Endothelial cell of umbilical vein (primary cell): ENCODE measurements around the gene TRPM3. TPM values are rescaled to one million over a fixed set of nuclear protein-coding genes. Genes with fewer than 3 reads are reported as not detected.

Experiments
- BruUV-seq: library from RNA; stranded (reverse); fragments of 400-500 nt; replicated peaks from 2 replicates; lab custom pipeline; 2021; lab: Mats Ljungman, UMichigan
- CTCF ChIA-PET: fragments of 300-600, 350-600 bp; sonication (Branson Sonifier 250); formaldehyde crosslinking; loops from one replicate; lab custom pipeline; 2021; ENCODE audit warnings: antibody characterized with exemption, inconsistent platforms; lab: Charles Lee
- POLR2A ChIA-PET: fragments of 300-600, 350-600 bp; sonication (Branson Sonifier 250); formaldehyde crosslinking; loops from one replicate; lab custom pipeline; 2021; ENCODE audit warnings: antibody characterized with exemption, inconsistent platforms; lab: Charles Lee
- DNase-seq: peaks from one replicate; pipeline ENCODE4 v3.0.0-alpha.2; 2011; ENCODE audit warnings: low read depth, low spot score
- FAIRE-seq: peaks from 2 replicates; lab custom pipeline; 2011; peaks lifted over from hg19 to GRCh38; lab: Jason Lieb, UNC
- H2AFZ ChIP-seq: 2 replicates; pipeline ENCODE4 v1.6.0; 2012; ENCODE audit warnings: low read depth, low read length, control low read depth, inconsistent platforms
- H3K27ac ChIP-seq: 2 replicates; pipeline ENCODE4 v1.5.1; 2011; ENCODE audit warnings: low read depth, mild to moderate bottlenecking, control low read depth, low read length, moderate library complexity; ENCODE audit not compliant: insufficient read depth
- H3K27me3 ChIP-seq, 2 experiments: 2 replicates each; pipeline versions ENCODE4 v1.6.0 to v1.6.1; 2011; ENCODE audit warnings: low read length in 2 of 2, mixed read lengths in 1 of 2; ENCODE audit not compliant: control insufficient read depth in 2 of 2, insufficient read depth in 2 of 2
- H3K36me3 ChIP-seq, 2 experiments: 2 replicates in 1 of 2; 3 replicates in 1 of 2; pipeline ENCODE4 v1.5.1; 2011; ENCODE audit warnings: low read length in 2 of 2, mild to moderate bottlenecking in 1 of 2, moderate library complexity in 1 of 2; ENCODE audit not compliant: control insufficient read depth in 2 of 2, insufficient read depth in 2 of 2; ENCODE audit errors: extremely low read depth in 1 of 2
- H3K4me1 ChIP-seq: 3 replicates; pipeline ENCODE4 v1.5.1; 2011; ENCODE audit warnings: mild to moderate bottlenecking, low read length; ENCODE audit not compliant: control insufficient read depth, insufficient read depth; ENCODE audit errors: extremely low read depth
- H3K4me2 ChIP-seq: 2 replicates; pipeline ENCODE4 v1.6.1; 2011; ENCODE audit warnings: low read length, control low read depth, mixed read lengths; ENCODE audit not compliant: insufficient read depth
- H3K4me3 ChIP-seq, 3 experiments: fragments of 200-600 bp in 1 of 3; sonication (generic), shearing (Covaris generic) in 1 of 3; replicated peaks in 1 of 3; 2 replicates each; pipeline ENCODE4 v1.5.1; 2011 to 2016; ENCODE audit warnings: control low read depth in 3 of 3, low read length in 3 of 3, mild to moderate bottlenecking in 2 of 3, inconsistent platforms in 1 of 3, low read depth in 1 of 3, moderate library complexity in 1 of 3; ENCODE audit not compliant: insufficient read depth in 1 of 3
- H3K79me2 ChIP-seq: 2 replicates; pipeline ENCODE4 v1.6.0; 2012; ENCODE audit warnings: low read length, inconsistent platforms; ENCODE audit not compliant: control insufficient read depth, insufficient read depth
- H3K9ac ChIP-seq: replicated peaks from 2 replicates; pipeline ENCODE3; 2011; ENCODE audit warnings: low read length, control low read depth; ENCODE audit not compliant: insufficient read depth; ENCODE audit errors: extremely low read depth
- H3K9me1 ChIP-seq: replicated peaks from 3 replicates; pipeline ENCODE4 v1.6.0; 2011; ENCODE audit warnings: mild to moderate bottlenecking, low read length; ENCODE audit not compliant: control insufficient read depth, insufficient read depth; ENCODE audit errors: extremely low read depth
- H3K9me3 ChIP-seq: replicated peaks from 2 replicates; pipeline ENCODE4 v1.5.1; 2012; ENCODE audit warnings: low read length, inconsistent platforms; ENCODE audit not compliant: control insufficient read depth, insufficient read depth
- H4K20me1 ChIP-seq: replicated peaks from 2 replicates; pipeline ENCODE3; 2011; ENCODE audit warnings: mild to moderate bottlenecking, low read length; ENCODE audit not compliant: control insufficient read depth, insufficient read depth; ENCODE audit errors: extremely low read depth
- CTCF ChIP-seq, 2 donors: IDR thresholded peaks; 1 replicate in 1 of 2; 2 replicates in 1 of 2; pipeline ENCODE4 v1.5.1; 2011; ENCODE audit warnings: low read length in 2 of 2, mild to moderate bottlenecking in 2 of 2, moderate library complexity in 2 of 2, control low read depth in 1 of 2, inconsistent platforms in 1 of 2, low read depth in 1 of 2; ENCODE audit not compliant: insufficient read depth in 1 of 2; ENCODE audit errors: extremely low read depth in 1 of 2
- EZH2 ChIP-seq: IDR thresholded peaks from 2 replicates; pipeline ENCODE4 v1.6.1; 2012; ENCODE audit warnings: borderline replicate concordance, low read depth, mild to moderate bottlenecking, moderate library complexity, low read length, inconsistent platforms; ENCODE audit not compliant: severe bottlenecking
- FOS ChIP-seq: IDR thresholded peaks from 2 replicates; pipeline ENCODE4 v1.6.1; 2011; ENCODE audit warnings: mild to moderate bottlenecking, low read length, moderate library complexity, borderline replicate concordance; ENCODE audit not compliant: insufficient read depth
- GATA2 ChIP-seq: IDR thresholded peaks from 2 replicates; pipeline ENCODE4 v1.7.0; 2011; ENCODE audit warnings: low read depth, mild to moderate bottlenecking, moderate library complexity, mixed read lengths, low read length; ENCODE audit not compliant: insufficient read length, insufficient read depth
- JUN ChIP-seq: IDR thresholded peaks from 2 replicates; pipeline ENCODE4 v1.6.1; 2011; ENCODE audit warnings: borderline replicate concordance, low read depth; ENCODE audit not compliant: insufficient read length, insufficient read depth
- MAX ChIP-seq: IDR thresholded peaks from 2 replicates; pipeline ENCODE4 v1.6.1; 2011; ENCODE audit not compliant: insufficient read depth, insufficient read length
- MYC ChIP-seq: IDR thresholded peaks from one replicate; pipeline ENCODE4 v1.6.1; 2011; ENCODE audit warnings: mild to moderate bottlenecking, low read depth, low read length
- POLR2A ChIP-seq: IDR thresholded peaks from 2 replicates; pipeline ENCODE4 v1.6.1; 2012; ENCODE audit warnings: low read depth, mild to moderate bottlenecking, control low read depth, low read length
- POLR2AphosphoS5 ChIP-seq: IDR thresholded peaks from 2 replicates; pipeline ENCODE4 v1.6.1; 2012; ENCODE audit warnings: low read depth, mild to moderate bottlenecking, control low read depth, low read length, moderate library complexity; ENCODE audit not compliant: insufficient read depth
- dilution Hi-C: fragments of 300-500 bp; cut with MboI; formaldehyde crosslinking; loops from one replicate; pipeline ENCODE4 v1.15.0; 2019; ENCODE audit warnings: low sequenced_read_pairs; ENCODE audit not compliant: extremely low pct_ligation_motif_present
- intact Hi-C: fragments of 100-400 bp; cut with micrococcal nuclease; formaldehyde crosslinking; loops from one replicate; pipeline ENCODE4 v1.10.0; 2022
- polyA plus RNA-seq, 4 experiments: library from polyadenylated mRNA; depleted of rRNA in 3 of 4; stranded (reverse) in 3 of 4; unstranded in 1 of 4; fragments of >200 nt; gene quantifications; 2 replicates each; pipeline versions ENCODE4 v1.2.1 to v1.2.3, GENCODE V29; 2011 to 2012; ENCODE audit warnings: missing spikeins in 1 of 4
- total RNA-seq: library from RNA; stranded (reverse); gene quantifications from 2 replicates; pipeline ENCODE4 v1.2.3, GENCODE V29; 2021

The TRPM3 gene
- total and polyA plus RNA-seq, 2 donors (not counting 3 experiments of a cell fraction or from before 2014, with no cell fraction given) = 0.17 to 0.33 TPM

- dilution Hi-C loops (no loop called here), intact Hi-C loops (loop anchor here (10.0 kb wide), 1 partner anchor 171 kb away; no protein-coding TSS in a partner anchor)
- FAIRE-seq = no peak
- ChIA-PET CTCF (interaction anchor here (1.0 kb wide), 1 partner anchor 149 kb away, joined by 3 read pairs; no protein-coding TSS in a partner anchor), POLR2A (no interaction called here)
- DNase-seq = no peak
- no peaks in the 10 kb centered on the region for H3K4me1 ChIP-seq
- no peak overlapping the region for H3K27ac ChIP-seq
- H3K79me2 ChIP-seq = no peaks in the 10 kb centered on the region
- BruUV-seq = no TSS peak
- no peak overlapping the region for H2AFZ ChIP-seq
- H4K20me1 ChIP-seq = no peaks in the 10 kb centered on the region
- TF ChIP-seq MAX (no peak), EZH2 (no peak), JUN (no peak), CTCF (IDR thresholded peaks at IDR 0.05; ENCODE audit: extremely low read depth in 1 of 2, insufficient read depth in 1 of 2, low read depth in 1 of 2, low read length in 2 of 2) (no peak), GATA2 (no peak), POLR2AphosphoS5 (no peak), POLR2A (no peak), MYC (no peak), FOS (no peak)
- H3K36me3 ChIP-seq = no peaks in the 10 kb centered on the region
- H3K9ac ChIP-seq = no peak overlapping the region
- H3K4me2 ChIP-seq = no peak overlapping the region
- no peaks in the 10 kb centered on the region for H3K9me1 ChIP-seq
- H3K9me3 ChIP-seq = no peaks in the 10 kb centered on the region
- H3K27me3 ChIP-seq = no peaks in the 10 kb centered on the region
- no peak overlapping the region for H3K4me3 ChIP-seq
Measured at GRCh38 chr9:71073494-71073893, 47.9 kb downstream of the TRPM3 start.
